HepG2 (cell line): ENCODE results near the gene WDFY1. TPM values are rescaled to one million over a fixed set of nuclear protein-coding genes. Genes with fewer than 3 reads are reported as not detected.

Experiments used
- CTCF ChIP-seq: sonication (generic); formaldehyde crosslinking; IDR thresholded peaks from 2 replicates; pipeline ENCODE4 v1.5.0; 2020; ENCODE audit warnings: mild to moderate bottlenecking, missing genetic modification reagents, moderate library complexity
- ESRRA ChIP-seq: sonication (generic); formaldehyde crosslinking; IDR thresholded peaks from 2 replicates; pipeline ENCODE4 v1.5.1; 2020; ENCODE audit warnings: mild to moderate bottlenecking, low read depth, missing genetic modification reagents
- NR2C2 ChIP-seq: sonication (generic); formaldehyde crosslinking; IDR thresholded peaks from 2 replicates; pipeline ENCODE4 v1.4.0; 2020; ENCODE audit warnings: missing genetic modification reagents, mild to moderate bottlenecking, moderate library complexity, borderline replicate concordance
- RORA ChIP-seq: sonication (generic); formaldehyde crosslinking; IDR thresholded peaks from 2 replicates; pipeline ENCODE4 v1.5.0; 2020; ENCODE audit warnings: mild to moderate bottlenecking, missing genetic modification reagents, moderate library complexity
- SKI ChIP-seq: fragments of 450-650 bp; IDR thresholded peaks from one replicate; pipeline ENCODE4 v1.6.1; 2018; ENCODE audit warnings: mild to moderate bottlenecking; ENCODE audit not compliant: partially characterized antibody
- SNAPC5 ChIP-seq: sonication (generic); formaldehyde crosslinking; IDR thresholded peaks from 2 replicates; pipeline ENCODE4 v1.8.1; 2023; ENCODE audit warnings: mild to moderate bottlenecking, missing genetic modification reagents, borderline replicate concordance
- THAP11 ChIP-seq: IDR thresholded peaks from 2 replicates; pipeline ENCODE4 v1.6.1; 2016; ENCODE audit warnings: missing biosample characterization, missing genetic modification reagents
- TRIM24 ChIP-seq: sonication (generic); formaldehyde crosslinking; IDR thresholded peaks from 2 replicates; pipeline ENCODE4 v1.8.0; 2022; ENCODE audit warnings: mild to moderate bottlenecking, missing genetic modification reagents
- YEATS4 ChIP-seq: sonication (generic); formaldehyde crosslinking; IDR thresholded peaks from 2 replicates; pipeline ENCODE4 v1.4.0; 2020; ENCODE audit warnings: missing genetic modification reagents, borderline replicate concordance
- ZMAT5 ChIP-seq: sonication (generic); formaldehyde crosslinking; IDR thresholded peaks from 2 replicates; pipeline ENCODE4 v1.5.0; 2020; ENCODE audit warnings: mild to moderate bottlenecking, low read depth, missing genetic modification reagents, borderline replicate concordance
- ZNF18 ChIP-seq: sonication (generic); formaldehyde crosslinking; IDR thresholded peaks from 2 replicates; pipeline ENCODE4 v1.8.0; 2022; ENCODE audit warnings: mild to moderate bottlenecking, missing genetic modification reagents; ENCODE audit not compliant: insufficient replicate concordance
- ZNF430 ChIP-seq: sonication (generic); formaldehyde crosslinking; IDR thresholded peaks from 2 replicates; pipeline ENCODE4 v1.9.0; 2021; ENCODE audit warnings: mild to moderate bottlenecking, missing genetic modification reagents
- ZNF503 ChIP-seq: sonication (generic); formaldehyde crosslinking; IDR thresholded peaks from 2 replicates; pipeline ENCODE4 v1.4.0; 2020; ENCODE audit warnings: missing genetic modification reagents
- ZNF691 ChIP-seq: sonication (generic); formaldehyde crosslinking; IDR thresholded peaks from 2 replicates; pipeline ENCODE4 v1.4.0; 2020; ENCODE audit warnings: missing genetic modification reagents, low read depth, mild to moderate bottlenecking, borderline replicate concordance
- polyA plus RNA-seq, 8 experiments: library from polyadenylated mRNA; depleted of rRNA in 3 of 8; stranded (reverse) in 7 of 8; unstranded in 1 of 8; fragments of >200 nt; fragmentation: Illumina TruSeq in 4 of 8; extraction: Trizol in 4 of 8; gene quantifications; 2 replicates each; pipeline versions ENCODE4 v1.2.1 to v1.2.3, GENCODE V29; 2011 to 2016; ENCODE audit warnings: low read depth in 4 of 8, missing spikeins in 1 of 8, mixed read lengths in 1 of 8; ENCODE audit not compliant: insufficient read depth in 1 of 8
- total RNA-seq, 5 experiments: library from RNA; depleted of rRNA; stranded (reverse); fragments of >200 nt; fragmentation: Illumina TruSeq; extraction: Trizol; gene quantifications; 2 replicates each; pipeline ENCODE4 v1.2.3, GENCODE V29; 2016; ENCODE audit warnings: low read depth in 1 of 5

WDFY1 gene
- total and polyA plus RNA-seq, 2 of the 13 experiments (the other 11 are each of a cell fraction or from before 2014, with no cell fraction given) = 77.0 to 78.4 TPM

GRCh38 chr2:223930103-223930976 is 14.8 kb downstream of the WDFY1 start (continued):
- TF ChIP-seq ZNF691 = peak; percentile 87
- peak; percentile 17; the same call in 1 of the 2 replicates for TF ChIP-seq TRIM24 (CRISPR knock-in tag)
- TF ChIP-seq RORA (CRISPR knock-in tag) = no peak
- TF ChIP-seq ZNF503 (CRISPR knock-in tag) = 0 out of 2 replicates have a peak, but pooled peaks have one; percentile 43
- peak; percentile 21 for TF ChIP-seq SKI
- peak; percentile 52; the same call in 1 of the 2 replicates for TF ChIP-seq NR2C2 (CRISPR knock-in tag)
- TF ChIP-seq CTCF = 0 out of 2 replicates have a peak, but pooled peaks have one; percentile 16
- TF ChIP-seq ESRRA (CRISPR knock-in tag) = peak; percentile 70
- 0 out of 2 replicates have a peak, but pooled peaks have one; percentile 13 for TF ChIP-seq SNAPC5 (CRISPR knock-in tag)
- peak; percentile 69 for TF ChIP-seq THAP11 (CRISPR knock-in tag)
- TF ChIP-seq ZMAT5 = no peak
- TF ChIP-seq ZNF18 (CRISPR knock-in tag) = peak; percentile 64
- TF ChIP-seq YEATS4 (CRISPR knock-in tag) = peak; percentile 65; the same call in 1 of the 2 replicates
- TF ChIP-seq ZNF430 = peak; percentile 73; the same call in 1 of the 2 replicates
